ENCODE data around the gene ATP8A2.
"Not testable (repeated sequence)": the region's sequence is repeated elsewhere in the genome, so short reads cannot be mapped to it uniquely, and the experiment has no call there.

The ATP8A2 gene

DNA sequence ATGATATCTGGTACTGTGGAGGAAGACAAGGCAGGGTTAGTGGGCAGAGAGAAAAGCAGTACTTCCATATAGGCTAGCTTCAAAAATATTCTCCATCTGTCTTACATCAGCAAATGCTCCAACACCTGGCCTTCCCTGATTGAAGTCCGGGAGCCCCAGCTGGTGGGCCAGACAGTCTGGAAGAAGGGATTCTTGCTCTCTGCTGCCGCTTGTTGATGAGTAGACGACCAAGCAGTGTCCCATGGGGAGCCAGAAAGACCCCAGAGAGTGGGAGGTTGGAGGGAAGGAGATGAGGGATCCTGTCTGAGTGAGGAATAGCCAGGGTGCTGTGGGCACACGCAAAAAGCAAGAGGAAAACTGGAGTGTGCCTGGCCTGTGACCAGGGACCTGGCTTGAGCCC, 95.1 kb downstream of the ATP8A2 start:
- DNase-seq = no peak

DNA sequence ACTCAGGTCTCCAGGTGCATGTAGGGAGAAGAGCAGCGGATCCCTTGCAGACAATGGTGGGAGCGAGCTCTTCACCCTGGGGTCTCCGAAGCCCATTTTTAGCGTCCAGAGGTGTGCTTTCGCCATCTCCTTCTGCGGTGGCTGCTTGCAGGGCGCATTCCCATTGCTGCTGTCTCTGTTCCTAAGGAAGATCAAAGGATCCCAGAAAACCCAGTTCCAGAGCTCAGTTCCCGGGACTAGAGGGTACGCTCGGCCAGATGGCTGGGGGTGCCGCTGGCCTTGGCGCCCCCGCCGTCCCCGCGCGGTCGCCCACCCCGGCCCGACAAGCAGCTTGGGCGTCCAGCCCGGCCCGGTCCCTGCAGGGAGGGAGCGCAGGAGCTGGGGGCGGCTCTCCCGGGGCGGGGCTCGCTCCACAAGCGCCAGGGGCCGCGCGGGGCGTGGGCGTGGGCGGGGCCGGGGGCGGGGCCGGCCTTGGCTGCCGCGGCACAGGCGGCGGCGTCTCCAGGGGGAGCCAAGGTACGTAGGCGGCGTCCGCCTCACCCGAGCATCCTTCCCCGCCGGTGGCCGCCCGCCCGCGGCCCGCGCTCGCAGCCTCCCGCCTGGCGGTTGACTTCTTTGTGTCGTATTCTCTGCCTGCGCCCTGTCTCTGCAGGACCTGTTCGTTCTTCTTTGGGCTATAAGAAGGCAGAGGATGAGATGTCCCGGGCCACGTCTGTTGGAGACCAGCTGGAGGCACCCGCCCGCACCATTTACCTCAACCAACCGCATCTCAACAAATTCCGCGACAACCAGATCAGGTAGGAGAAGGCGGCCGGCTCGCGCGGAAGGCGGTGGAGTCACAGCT, 96.8 kb downstream of the ATP8A2 start:
- DNase-seq = peak in 1 of 2 experiments; percentile 45

DNA sequence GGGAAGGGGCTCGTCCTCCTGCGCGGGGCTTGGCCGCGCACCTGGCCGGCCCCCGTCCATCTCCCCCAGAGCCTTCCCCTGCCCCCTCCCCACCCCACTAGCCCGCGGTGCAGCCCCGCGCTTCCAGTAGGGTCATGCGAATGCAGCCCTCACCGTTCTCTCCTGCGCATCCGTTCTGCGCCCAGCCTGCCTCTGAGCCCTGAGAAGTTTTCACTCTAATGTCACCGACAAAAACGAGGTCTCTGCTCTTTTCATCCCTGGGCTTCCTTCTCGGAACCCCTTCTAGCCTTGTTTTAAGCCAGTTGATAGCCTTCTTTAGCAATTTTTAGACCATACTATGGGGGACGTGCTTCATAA, 97.4 kb downstream of the ATP8A2 start:
- no peak for DNase-seq

DNA sequence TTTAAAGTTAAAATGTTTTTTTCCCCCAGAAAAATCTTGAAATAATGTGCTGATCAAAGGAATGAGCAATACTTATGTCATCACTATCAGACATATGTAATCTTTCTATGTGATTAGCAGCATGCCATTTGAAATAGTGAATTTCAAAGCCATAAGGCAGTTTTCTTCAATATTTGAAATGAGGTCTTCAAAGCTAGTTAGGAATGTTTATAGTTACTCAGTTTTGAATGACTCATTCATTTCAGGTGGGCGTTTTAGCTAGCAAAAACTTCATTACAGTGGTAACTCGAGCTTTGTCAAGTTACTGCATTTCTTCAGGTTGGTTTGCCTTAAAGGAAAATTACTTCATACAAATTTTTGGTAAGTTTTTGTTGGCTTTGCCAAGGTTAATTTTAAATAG, 102.1 kb downstream of the ATP8A2 start:
- DNase-seq = no peak

DNA sequence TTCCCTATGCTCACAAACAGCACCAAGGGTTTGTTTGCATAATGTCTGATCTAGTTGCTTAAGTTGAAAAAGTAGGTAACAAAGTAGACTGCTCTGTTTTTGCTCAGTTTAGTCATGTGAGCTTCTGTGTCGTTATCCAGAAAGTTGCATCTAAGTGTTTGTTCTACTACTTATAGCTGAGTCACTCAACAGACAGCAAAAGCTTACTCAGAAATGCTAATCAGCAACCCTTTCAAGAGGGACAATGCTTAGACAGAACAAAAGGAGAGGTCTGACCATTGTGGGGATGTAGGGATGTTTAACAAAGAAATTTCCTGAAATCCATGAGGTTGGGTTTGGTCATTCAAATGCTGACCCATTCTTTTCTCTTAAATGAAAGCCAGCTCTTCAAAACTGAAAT, 106.4 kb downstream of the ATP8A2 start:
- DNase-seq = no peak

DNA sequence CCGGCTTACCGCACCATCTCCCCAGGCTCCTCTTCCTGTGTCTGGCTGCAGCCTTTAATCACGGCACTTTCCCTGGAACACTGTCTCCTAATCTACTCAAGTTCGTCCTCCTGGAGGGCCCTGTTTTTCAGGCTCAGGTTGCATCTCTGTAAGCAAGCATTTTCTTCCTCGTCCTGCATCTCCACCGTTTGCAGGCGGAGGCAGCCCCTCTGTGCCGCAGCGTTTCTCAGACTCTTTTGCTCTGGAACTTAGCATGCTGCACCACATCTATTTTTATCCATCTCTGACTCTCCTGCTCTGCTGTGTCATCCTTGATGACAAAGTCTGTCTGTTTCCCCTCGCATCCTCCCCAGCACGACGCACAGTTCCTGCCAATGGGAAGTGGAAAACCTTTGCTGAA, 117.5 kb downstream of the ATP8A2 start:
- DNase-seq = peak; percentile 75 to 87

DNA sequence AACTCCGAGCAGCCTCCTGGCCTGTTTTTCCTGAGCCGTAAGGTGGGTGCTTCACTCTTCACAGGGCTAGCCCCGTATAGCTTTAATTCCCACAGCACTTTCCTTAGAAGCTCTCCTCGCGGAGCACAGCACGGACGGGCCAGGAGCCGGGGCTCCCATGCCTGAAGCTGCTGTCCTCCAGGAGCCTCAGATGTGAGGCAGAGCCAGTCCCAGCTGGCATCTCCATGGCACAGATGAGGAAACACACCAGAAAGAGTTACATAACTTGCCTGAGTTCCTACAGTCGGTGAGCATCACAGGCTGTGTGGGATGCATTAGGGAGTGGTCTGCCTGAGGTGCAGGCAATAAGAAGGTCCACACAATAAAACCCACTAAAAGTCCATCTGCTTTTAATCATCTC, 118.5 kb downstream of the ATP8A2 start:
- peak in 1 of 2 experiments; percentile 29 for DNase-seq

DNA sequence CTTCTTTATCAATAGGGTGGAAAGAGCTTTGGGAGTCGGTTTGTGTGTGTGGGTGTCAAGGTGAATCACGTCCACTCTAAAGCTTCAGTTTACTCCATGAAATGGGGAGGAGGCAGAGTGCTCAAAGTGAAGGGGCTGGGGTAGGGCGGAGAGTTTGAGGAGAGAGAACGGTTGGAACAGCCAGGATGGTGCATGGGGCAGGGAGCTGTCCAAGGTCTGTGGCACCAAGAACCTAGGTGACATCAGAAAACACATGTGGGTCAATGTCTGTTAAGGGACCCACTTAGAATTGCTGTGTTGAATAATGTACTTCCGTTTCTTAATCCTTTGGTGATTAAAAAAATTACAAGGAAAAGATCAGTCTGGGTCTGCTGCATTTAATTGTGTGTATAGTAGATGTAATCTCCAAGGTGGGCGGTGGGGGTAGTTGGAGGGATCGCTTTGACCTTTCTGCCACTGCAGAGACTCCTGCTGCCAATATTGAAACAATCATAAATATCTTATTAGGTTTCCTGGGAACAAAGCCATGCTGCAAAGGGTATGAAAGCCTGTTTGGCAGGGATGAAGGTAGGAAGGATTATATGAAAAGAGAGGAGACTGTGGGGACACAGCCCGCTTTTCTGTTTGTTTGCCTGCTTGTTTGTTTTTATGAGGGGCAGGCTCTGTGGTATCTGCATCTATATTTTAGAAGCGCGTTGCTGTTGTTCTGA, 122.3 kb downstream of the ATP8A2 start:
- peak in 1 of 2 experiments; percentile 39 for DNase-seq

DNA sequence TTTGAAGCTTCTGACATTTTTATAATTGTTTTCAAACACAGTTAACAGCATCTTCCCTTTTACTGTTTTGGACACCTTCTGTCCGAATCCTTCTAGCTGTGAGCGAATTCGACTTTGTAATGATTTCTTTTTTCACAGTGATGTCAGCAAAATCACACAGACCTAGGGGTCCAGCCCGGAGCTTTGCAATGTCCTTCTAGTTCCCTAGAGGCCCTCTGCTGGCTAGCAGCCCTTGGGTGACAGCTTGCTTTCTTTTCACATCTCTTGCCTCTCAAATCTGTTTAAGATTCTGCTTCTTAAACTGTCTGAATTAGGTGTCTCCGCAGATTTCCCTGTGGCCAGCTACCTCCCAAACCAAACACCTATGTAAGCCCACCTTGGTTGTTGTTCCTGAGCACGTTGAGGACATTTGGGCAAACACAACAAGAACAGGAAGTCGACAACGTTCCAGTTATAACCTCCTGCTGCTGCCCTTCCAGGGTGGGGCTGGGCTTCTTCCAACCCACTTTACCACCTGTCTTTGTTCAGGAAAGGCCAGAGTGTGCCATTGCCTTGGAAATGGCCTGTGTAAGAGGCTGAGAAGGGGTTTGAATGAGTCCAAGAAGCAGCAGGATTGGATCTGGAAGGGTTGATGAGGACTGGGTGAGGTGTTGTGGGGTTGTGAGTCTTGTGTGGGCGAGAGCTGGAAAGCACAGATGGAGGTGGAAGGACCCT, 123.1 kb downstream of the ATP8A2 start:
- DNase-seq = peak in 1 of 2 experiments; percentile 84

DNA sequence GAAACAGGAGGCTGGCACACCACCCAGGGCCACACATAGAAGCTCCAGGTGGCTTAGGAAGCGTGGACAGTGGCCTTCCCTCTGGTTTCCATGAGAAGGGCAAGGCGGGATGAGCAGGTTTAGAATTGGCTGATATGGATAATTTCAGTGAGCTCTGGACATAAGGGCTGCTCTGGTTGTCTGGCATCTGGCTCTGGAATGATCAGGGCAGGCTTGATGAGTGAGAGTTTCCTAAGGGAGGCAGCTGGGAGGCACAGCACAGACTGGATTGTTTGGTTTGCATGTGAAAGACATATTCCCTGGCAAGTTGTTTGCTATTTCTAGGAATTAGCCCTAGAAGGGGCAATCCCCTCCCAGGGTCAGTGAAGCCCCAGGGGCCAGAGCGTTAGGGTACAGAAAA, 129.5 kb downstream of the ATP8A2 start:
- no peak for DNase-seq

DNA sequence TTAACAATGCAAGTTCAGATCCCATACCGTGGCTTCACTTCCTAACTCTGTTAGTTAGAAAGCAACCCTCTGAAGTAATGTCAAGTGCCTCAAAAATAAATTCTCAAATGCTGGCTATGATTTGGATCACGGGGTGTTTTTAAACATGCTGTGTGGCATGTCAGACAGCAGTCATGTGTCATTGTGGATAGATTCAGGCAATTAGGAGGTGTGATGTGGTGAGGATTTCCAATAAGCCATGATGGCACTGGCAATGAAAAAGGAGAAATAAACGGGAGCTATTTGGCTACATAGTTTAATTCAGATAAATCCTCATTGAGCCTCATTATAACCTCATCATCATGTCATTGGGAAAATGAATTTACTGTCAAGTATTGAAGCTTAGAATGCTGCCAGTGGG, 130.3 kb downstream of the ATP8A2 start:
- no peak for DNase-seq

DNA sequence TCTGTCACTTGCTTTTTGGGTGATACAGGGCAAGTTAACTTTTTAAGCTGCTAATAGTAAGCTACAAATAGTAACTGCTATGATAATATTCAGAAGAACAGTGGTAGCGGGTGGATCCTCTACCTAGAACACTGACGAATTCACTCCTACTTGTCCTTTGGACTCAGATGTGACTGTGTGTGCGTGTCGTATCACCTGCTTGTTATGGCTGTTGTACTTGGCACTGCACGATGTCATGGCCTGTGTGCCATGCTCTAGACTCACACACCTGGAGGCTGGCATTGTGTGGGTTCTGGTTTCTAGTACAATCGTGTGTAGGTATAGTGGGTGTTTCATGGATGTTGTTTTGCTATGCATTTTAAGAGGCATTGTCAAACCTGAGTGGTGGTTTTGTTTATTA, 130.8 kb downstream of the ATP8A2 start:
- DNase-seq = no peak

DNA sequence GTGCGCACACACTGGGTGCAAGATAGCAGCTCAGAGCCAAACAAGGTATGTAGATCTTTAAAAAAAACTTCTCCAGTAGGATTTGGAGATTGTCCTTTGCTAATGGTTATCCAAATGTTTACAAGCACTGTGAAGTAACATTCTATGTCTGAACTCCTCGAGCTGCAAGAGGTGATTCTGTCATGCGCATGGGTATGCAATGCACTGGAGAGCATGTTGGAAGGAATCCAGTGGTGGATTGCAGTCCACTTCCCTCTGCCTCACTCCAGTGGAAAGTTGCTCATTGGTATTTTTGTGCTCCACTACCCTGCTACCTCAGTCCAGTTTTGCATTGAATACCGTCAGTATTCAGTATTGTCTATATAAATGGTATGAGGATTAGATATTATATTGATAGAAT, 132.1 kb downstream of the ATP8A2 start:
- DNase-seq = no peak

DNA sequence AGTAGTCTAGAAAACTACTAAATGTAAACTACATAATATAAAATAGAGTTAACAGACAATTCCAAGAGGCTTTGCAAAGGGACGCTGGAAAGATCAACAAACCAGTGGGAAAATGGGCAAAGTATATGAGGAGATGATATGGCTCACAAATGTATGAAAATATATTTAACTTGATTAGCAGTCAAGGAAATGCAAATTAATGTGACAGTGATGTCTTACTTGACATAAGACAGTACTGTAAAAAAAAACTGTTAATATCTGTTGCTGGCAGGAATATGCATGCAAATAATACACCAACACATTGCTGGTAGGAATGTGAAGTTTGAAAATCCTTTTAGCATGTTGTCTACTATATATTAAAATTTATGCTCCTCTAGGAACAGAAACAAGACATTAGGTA, 136.1 kb downstream of the ATP8A2 start:
- no peak for DNase-seq

DNA sequence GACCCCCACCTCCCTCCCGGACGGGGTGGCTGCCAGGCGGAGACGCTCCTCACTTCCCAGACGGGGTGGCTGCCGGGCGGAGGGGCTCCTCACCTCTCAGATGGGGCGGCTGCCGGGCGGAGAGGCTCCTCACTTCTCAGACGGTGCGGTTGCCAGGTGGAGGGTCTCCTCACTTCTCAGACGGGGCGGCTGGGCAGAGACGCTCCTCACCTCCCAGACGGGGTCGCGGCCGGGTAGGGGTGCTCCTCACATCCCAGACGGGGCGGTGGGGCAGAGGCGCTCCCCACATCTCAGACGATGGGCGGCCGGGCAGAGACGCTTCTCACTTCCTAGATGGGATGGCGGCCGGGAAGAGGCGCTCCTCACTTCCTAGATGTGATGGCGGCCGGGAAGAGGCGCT, 141.3 kb downstream of the ATP8A2 start:
- not testable (repeated sequence) for DNase-seq

DNA sequence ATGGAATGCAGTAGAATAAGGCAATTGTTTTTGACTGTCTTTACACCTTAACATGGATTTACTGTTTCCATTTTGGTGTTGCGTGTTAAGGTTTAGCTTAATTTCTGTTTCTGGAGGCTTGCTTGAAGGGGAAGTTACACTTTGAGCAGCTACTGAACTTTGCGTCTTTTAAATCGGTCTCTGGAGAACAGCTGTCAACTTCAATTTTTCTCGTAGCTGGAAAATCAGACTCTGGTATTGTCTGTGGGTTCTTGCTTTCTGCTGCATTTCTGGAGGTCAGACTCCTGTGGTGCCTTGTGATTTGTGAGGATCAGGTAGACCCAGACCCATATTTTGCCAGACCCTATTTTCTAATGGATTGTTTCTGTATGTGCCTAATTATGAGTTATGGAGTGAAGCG, 146.7 kb downstream of the ATP8A2 start:
- DNase-seq = no peak

DNA sequence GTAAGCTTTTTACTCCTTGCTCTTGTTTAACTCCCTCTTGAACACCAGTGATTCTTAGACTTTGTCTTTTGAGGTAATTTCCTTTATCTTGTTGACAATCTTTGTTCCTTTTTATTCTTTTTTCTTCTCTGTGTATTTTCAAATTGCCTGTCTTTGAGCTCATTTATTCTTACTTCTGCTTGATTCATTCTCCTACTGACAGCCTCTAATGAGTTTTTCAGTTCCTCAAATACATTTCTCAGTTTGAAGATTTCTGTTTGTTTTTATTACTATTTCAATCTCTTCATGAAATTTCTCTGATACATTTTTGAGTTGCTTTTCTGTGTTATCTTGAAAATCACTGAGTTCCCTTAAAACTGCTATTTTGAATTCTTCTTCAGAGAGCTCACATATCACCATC, 154.1 kb downstream of the ATP8A2 start:
- no peak for DNase-seq

DNA sequence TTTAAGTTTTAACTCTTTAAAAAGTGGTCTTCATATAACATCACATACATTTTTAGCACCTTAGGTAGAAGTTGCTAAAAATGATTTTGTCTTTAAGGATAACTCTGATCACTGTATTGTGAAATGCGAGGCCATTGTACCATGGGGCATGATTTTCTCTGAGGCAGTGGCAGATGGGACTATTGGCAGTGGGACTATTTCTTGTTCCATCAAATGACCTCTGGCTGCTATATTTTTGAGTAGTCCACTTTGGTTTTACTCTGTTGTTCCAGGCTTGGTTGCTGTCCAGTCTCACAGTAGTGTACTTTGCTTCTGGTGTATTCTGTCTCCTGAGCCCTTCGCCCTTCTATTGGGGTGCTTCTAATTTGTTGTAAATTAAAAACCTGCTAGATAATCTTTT, 156.5 kb downstream of the ATP8A2 start:
- DNase-seq = peak in 1 of 2 experiments; percentile 37

DNA sequence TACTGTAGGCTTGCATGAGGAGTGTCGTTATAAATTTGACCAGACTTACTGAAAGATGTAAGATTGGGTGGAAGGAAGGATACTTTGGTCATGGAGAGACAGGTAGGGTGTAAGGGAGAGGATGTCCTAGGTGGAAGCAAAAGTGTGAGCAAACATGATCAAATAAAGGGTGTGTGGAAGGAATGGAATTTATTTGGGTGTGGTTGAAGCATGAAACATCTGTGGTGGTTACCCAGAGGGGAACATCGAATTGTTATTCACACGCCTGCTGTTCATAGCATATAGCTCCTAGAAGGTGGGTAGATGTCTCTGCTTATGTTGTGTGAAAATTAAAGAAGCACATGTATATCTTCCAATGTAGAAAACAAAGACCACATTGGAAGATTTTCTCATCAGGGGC, 157.7 kb downstream of the ATP8A2 start:
- no peak for DNase-seq

DNA sequence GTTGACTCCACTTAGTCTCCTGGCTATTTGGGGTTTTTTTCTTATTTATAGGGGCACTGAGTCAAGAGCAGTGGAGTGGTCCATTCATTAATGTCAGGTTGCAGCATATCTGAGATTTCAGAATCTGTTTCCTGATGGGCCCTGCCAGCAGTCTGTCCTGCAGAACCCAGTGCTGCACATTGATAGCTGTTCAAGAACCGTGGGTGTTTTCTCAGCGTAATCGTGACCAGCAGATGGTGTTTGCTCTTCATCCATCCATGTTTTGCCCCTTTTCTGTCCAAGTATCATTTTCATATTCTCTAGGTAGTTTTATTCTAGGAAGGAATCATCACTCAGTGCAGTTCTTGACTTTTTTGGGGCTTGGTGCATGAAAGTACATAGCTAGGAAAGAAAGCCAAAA, 166.5 kb downstream of the ATP8A2 start:
- no peak for DNase-seq

DNA sequence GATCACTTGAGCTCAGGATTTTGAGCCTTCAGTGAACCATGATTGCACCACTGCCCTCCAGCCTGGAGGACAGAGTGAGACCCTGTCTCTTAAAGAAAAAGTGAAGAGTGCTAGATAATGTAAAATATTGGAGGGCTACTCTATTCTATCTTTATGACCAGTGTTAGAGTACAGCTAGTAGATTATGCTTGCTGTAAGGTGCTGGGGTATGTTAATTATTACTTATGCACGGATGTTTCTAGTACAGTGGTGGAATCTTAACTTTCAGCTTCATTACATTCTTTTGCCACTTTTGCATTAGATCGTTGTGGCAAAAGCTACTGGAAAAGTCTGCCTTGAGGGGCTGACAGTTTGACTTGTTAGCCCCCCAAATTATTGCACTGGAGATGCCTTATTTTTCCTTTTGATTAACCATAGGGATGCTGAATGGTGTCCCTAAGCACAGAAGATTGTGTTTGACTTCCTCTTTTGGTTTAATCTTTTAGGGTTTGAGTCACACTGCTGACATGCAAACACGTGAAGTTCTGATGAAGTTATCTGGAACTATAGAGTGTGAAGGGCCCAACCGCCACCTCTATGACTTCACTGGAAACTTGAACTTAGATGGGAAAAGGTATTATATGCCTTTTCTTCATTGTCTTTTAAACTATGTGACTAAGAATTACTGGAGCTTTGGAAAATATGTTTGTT, 169.8 kb downstream of the ATP8A2 start:
- DNase-seq = no peak

DNA sequence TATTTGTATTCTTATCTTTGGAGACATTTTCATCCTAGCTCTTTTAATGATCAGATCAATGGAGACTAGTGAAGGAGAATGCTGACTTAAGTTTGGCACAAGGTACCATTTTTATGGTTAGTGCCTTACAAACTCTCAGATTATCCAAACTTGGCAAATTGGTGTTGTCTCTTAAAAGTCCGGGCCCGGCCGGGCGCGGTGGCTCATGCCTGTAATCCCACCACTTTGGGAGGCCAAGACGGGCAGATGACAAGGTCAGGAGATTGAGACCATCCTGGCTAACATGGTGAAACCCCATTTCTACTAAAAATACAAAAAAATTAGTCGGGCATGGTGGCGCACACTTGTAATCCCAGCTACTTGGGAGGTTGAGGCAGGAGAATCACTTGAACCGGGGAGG, 177.2 kb downstream of the ATP8A2 start:
- not testable (repeated sequence) for DNase-seq

DNA sequence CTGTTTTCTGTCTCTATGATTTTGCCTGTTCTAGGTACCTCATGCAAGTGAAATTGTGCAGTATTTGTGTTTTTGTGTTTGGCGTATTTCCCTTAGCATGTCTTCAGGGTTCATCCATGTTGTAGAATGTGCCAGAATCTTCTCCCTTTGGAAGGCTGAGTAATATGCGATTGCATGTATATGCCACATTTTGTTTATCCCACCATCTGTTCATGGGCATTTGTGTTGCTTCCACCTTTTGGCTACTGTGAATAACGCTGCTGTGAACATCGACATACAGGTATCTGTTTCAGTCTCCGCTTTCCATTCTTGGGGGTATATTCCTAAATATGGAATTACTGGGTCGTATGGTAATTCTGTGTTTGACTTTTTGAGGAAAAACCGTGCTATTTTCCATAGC, 190.0 kb downstream of the ATP8A2 start:
- DNase-seq = peak in 1 of 2 experiments; percentile 35
